B cell (primary cell): Measurements from ENCODE around the gene L3HYPDH. TPM values are rescaled to one million over a fixed set of nuclear protein-coding genes. Genes with fewer than 3 reads are reported as not detected.

Source experiments
- ATAC-seq: fragments of 200-7000 bp; cut with Tn5 transposase; one replicate; pipeline ENCODE4 v1.10.0; 2021; ENCODE audit warnings: low read depth, mild to moderate bottlenecking, moderate number of reproducible peaks, moderate library complexity
- CTCF ChIA-PET: fragments of 350-600 bp; sonication (Branson Sonifier 250); formaldehyde crosslinking; loops from one replicate; lab custom pipeline; 2021; ENCODE audit warnings: antibody characterized with exemption, inconsistent platforms; lab: Charles Lee
- POLR2A ChIA-PET: fragments of 350-600 bp; sonication (Branson Sonifier 250); formaldehyde crosslinking; loops from one replicate; lab custom pipeline; 2021; ENCODE audit warnings: antibody characterized with exemption; lab: Charles Lee
- DNase-seq: peaks from one replicate; pipeline ENCODE4 v3.0.0; 2013
- H2AFZ ChIP-seq: 2 replicates; pipeline ENCODE4 v1.6.1; 2012; ENCODE audit warnings: mild to moderate bottlenecking, low read depth, low read length; ENCODE audit not compliant: insufficient read depth, poor library complexity, severe bottlenecking
- H3K27ac ChIP-seq, 2 donors: 1 replicate in 1 of 2; 2 replicates in 1 of 2; pipeline ENCODE4 v1.5.1; 2012 to 2013; ENCODE audit warnings: low read length in 2 of 2, mild to moderate bottlenecking in 2 of 2, moderate library complexity in 1 of 2
- H3K27me3 ChIP-seq, 4 experiments: fragments of 200-600 bp in 1 of 4; sonication (generic) in 1 of 4; replicated peaks in 1 of 4; 1 replicate in 2 of 4; 2 replicates in 2 of 4; pipeline versions ENCODE4 v1.6.1 to v1.7.0; 2013 to 2016; ENCODE audit warnings: low read length in 3 of 4, mild to moderate bottlenecking in 2 of 4, mixed read lengths in 1 of 4, moderate library complexity in 1 of 4; ENCODE audit not compliant: insufficient read depth in 4 of 4, control insufficient read depth in 3 of 4; ENCODE audit errors: control extremely low read depth in 1 of 4
- H3K36me3 ChIP-seq, 2 experiments: replicated peaks in 1 of 2; 1 replicate in 1 of 2; 2 replicates in 1 of 2; pipeline versions ENCODE4 v1.6.1 to v1.7.1; 2013; ENCODE audit warnings: low read length in 1 of 2; ENCODE audit not compliant: insufficient read depth in 2 of 2, control insufficient read depth in 1 of 2; ENCODE audit errors: control extremely low read depth in 1 of 2, extremely low read depth in 1 of 2
- H3K4me1 ChIP-seq, 2 donors: fragments of 200-600 bp in 1 of 2; sonication (generic) in 1 of 2; 1 replicate in 1 of 2; 2 replicates in 1 of 2; pipeline versions ENCODE4 v1.5.1 to v1.6.1; 2013 to 2017; ENCODE audit warnings: low read length in 2 of 2; ENCODE audit not compliant: control insufficient read depth in 2 of 2, insufficient read depth in 2 of 2
- H3K4me2 ChIP-seq: replicated peaks from 2 replicates; pipeline ENCODE3; 2012; ENCODE audit warnings: mild to moderate bottlenecking, low read depth, low read length; ENCODE audit not compliant: poor library complexity, severe bottlenecking
- H3K4me3 ChIP-seq, 5 experiments: fragments of 200-600 bp in 1 of 5; sonication (generic) in 1 of 5; 1 replicate in 3 of 5; 2 replicates in 2 of 5; pipeline versions ENCODE4 v1.5.1 to v1.7.0; 2011 to 2016; ENCODE audit warnings: low read length in 4 of 5, mild to moderate bottlenecking in 4 of 5, low read depth in 2 of 5, control low read depth in 1 of 5, moderate library complexity in 1 of 5; ENCODE audit not compliant: insufficient read depth in 1 of 5; ENCODE audit errors: control extremely low read depth in 1 of 5, extremely low read depth in 1 of 5
- H3K79me2 ChIP-seq: fragments of 200-600 bp; sonication (generic); one replicate; pipeline ENCODE4 v1.6.0; 2016; ENCODE audit warnings: low read length; ENCODE audit not compliant: control insufficient read depth, insufficient read depth
- H3K9ac ChIP-seq: fragments of 200-600 bp; sonication (generic); 2 replicates; pipeline ENCODE4 v1.6.1; 2017; ENCODE audit warnings: mild to moderate bottlenecking, low read length, moderate library complexity
- H3K9me3 ChIP-seq, 3 donors: one replicate each; pipeline versions ENCODE4 v1.6.1 to v1.7.1; 2013; ENCODE audit warnings: low read length in 2 of 3; ENCODE audit not compliant: control insufficient read depth in 2 of 3, insufficient read depth in 1 of 3; ENCODE audit errors: control extremely low read depth in 1 of 3
- H4K20me1 ChIP-seq: 2 replicates; pipeline ENCODE4 v1.6.0; 2012; ENCODE audit warnings: mild to moderate bottlenecking, low read length; ENCODE audit not compliant: insufficient read depth, control insufficient read depth, poor library complexity, severe bottlenecking
- H3K27ac Mint-ChIP-seq: one replicate; pipeline ENCODE4 v1.8.0; 2021; ENCODE audit warnings: mixed read lengths
- H3K27me3 Mint-ChIP-seq: one replicate; pipeline ENCODE4 v1.8.0; 2021; ENCODE audit warnings: mixed read lengths
- H3K4me1 Mint-ChIP-seq: one replicate; pipeline ENCODE4 v1.8.0; 2021; ENCODE audit warnings: mixed read lengths
- H3K4me3 Mint-ChIP-seq: one replicate; pipeline ENCODE4 v1.8.0; 2021; ENCODE audit warnings: mixed read lengths
- H3K9me3 Mint-ChIP-seq: one replicate; pipeline ENCODE4 v1.8.0; 2022; ENCODE audit warnings: mixed read lengths; ENCODE audit not compliant: insufficient read depth
- EZH2 ChIP-seq: IDR thresholded peaks from 2 replicates; pipeline ENCODE4 v1.6.1; 2012; ENCODE audit warnings: borderline replicate concordance, low read depth, mild to moderate bottlenecking, moderate library complexity, low read length; ENCODE audit not compliant: insufficient read depth, poor library complexity, severe bottlenecking
- WGBS: methylation state at CpG from one replicate; pipeline ENCODE4 v1.1.5; 2013; ENCODE audit warnings: missing lambda C conversion rate; ENCODE audit not compliant: insufficient coverage; 5-methylcytosine and 5-hydroxymethylcytosine counted together
- intact Hi-C: fragments of 100-400 bp; cut with micrococcal nuclease; formaldehyde crosslinking; loops from one replicate; pipeline ENCODE4 v1.10.0; 2022
- polyA plus RNA-seq: library from polyadenylated mRNA; depleted of rRNA; stranded (reverse); fragments of >200 nt; gene quantifications from 2 replicates; pipeline ENCODE4 v1.2.3, GENCODE V29; 2012
- total RNA-seq, 2 donors: library from RNA; stranded (reverse); fragments of 120-200 nt in 1 of 2; gene quantifications; 1 replicate in 1 of 2; 2 replicates in 1 of 2; pipeline versions ENCODE4 v1.2.3 to v1.2.4, GENCODE V29; 2013 to 2022
- TF ChIP-seq, protein P1 (sequence below): fragments of 200-600 bp; IDR thresholded peaks from one replicate; pipeline ENCODE4 v1.8.0; 2022; ENCODE audit warnings: antibody characterized with exemption, mild to moderate bottlenecking

L3HYPDH gene
- total and polyA plus RNA-seq, 2 donors (not counting 1 experiment from before 2014, with no cell fraction given): 74.5 to 126 TPM

DNA sequence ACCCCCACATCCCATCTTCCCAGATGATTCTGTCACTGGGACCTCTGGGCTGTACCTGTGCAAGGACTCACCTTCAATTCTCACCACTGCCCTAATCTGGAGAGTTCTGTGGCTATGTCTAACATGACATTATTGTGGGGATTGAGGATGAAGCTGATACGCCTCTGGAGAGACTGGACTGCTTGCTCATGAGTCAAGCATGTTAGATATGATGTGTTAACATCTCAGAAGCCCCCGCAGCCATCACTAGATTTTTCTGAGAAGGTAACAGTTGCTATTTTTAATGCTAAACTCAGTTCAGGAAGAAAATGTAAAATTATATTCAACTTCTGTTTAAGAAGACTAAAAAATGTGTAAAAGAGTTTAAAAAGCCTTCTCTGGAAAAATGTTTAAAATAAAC is 25.8 kb upstream of the L3HYPDH start:
- Histone ChIP-seq H2AFZ (no peak overlapping the region), H3K4me3 (no peak overlapping the region), H3K4me1 (no peaks in the 10 kb centered on the region), H3K9ac (no peak overlapping the region), H3K9me3 (no peaks in the 10 kb centered on the region), H3K27ac (no peak overlapping the region), H3K36me3 (no peaks in the 10 kb centered on the region), H4K20me1 (no peaks in the 10 kb centered on the region), H3K4me2 (no peak overlapping the region), H3K27me3 (peaks cover 0 to 2% (median 0%) of the 10 kb centered on the region in 4 experiments), H3K79me2 (no peaks in the 10 kb centered on the region)
- POLR2A ChIA-PET: no interaction called here
- Mint-ChIP-seq H3K9me3 (no peaks in the 10 kb centered on the region), H3K27me3 (peaks cover 4% of the 10 kb centered on the region), H3K4me3 (no peak overlapping the region), H3K27ac (no peak overlapping the region), H3K4me1 (no peaks in the 10 kb centered on the region)
- intact Hi-C loops: no loop called here
- CTCF ChIA-PET: no interaction called here
- no peak for ATAC-seq
- TF ChIP-seq, protein P1, sequence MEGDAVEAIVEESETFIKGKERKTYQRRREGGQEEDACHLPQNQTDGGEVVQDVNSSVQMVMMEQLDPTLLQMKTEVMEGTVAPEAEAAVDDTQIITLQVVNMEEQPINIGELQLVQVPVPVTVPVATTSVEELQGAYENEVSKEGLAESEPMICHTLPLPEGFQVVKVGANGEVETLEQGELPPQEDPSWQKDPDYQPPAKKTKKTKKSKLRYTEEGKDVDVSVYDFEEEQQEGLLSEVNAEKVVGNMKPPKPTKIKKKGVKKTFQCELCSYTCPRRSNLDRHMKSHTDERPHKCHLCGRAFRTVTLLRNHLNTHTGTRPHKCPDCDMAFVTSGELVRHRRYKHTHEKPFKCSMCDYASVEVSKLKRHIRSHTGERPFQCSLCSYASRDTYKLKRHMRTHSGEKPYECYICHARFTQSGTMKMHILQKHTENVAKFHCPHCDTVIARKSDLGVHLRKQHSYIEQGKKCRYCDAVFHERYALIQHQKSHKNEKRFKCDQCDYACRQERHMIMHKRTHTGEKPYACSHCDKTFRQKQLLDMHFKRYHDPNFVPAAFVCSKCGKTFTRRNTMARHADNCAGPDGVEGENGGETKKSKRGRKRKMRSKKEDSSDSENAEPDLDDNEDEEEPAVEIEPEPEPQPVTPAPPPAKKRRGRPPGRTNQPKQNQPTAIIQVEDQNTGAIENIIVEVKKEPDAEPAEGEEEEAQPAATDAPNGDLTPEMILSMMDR: no peak
- no peak for TF ChIP-seq EZH2
- WGBS: no CpG with 5 or more reads among the region's 2 CpGs
- no peak for DNase-seq

DNA sequence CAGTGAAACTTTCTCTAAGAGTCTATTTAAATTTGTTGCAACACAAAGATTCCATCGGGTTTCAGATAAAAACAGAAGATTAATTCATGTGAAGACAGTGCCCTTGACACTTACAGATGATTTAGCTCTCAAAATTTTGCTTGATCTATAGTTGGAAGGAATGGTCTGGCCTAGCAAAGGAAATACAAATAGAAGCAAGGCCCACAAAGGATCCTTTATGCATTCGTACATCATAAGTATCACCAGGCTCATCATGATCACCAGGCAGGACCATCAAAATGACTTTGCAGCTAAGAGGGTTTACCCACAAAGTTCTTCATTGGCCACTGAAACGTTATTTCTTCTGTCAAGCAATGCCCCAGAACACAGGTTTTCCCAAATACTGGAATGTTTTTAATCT is 24.9 kb upstream of the L3HYPDH start:
- TF ChIP-seq, protein P1: no peak
- no peak for TF ChIP-seq EZH2
- ChIA-PET POLR2A (no interaction called here), CTCF (no interaction called here)
- no peak overlapping the region for H3K9ac ChIP-seq
- H2AFZ ChIP-seq: no peak overlapping the region
- H3K27me3 ChIP-seq: peaks cover 0 to 2% (median 0%) of the 10 kb centered on the region in 4 experiments
- H3K4me1 ChIP-seq: no peaks in the 10 kb centered on the region
- DNase-seq: no peak
- H3K4me2 ChIP-seq: no peak overlapping the region
- H3K27ac ChIP-seq: no peak overlapping the region
- Mint-ChIP-seq H3K4me3 (no peak overlapping the region), H3K4me1 (no peaks in the 10 kb centered on the region), H3K9me3 (no peaks in the 10 kb centered on the region), H3K27ac (no peak overlapping the region), H3K27me3 (peaks cover 4% of the 10 kb centered on the region)
- no peaks in the 10 kb centered on the region for H3K79me2 ChIP-seq
- no peak for ATAC-seq
- no peaks in the 10 kb centered on the region for H3K9me3 ChIP-seq
- intact Hi-C loops: loop anchor here (5.0 kb wide), 1 partner anchor 673 kb away; no protein-coding TSS in a partner anchor
- no peaks in the 10 kb centered on the region for H4K20me1 ChIP-seq
- WGBS: 80% methylated on average over 2 of the region's 3 CpGs
- H3K4me3 ChIP-seq: no peak overlapping the region
- H3K36me3 ChIP-seq: peaks cover 0 to 2% of the 10 kb centered on the region in 2 experiments
